Inflammatory macrophage treated with lipopolysaccharide for 4 hours (primary cell): ENCODE results near the gene KDM5D.
A peak's percentile ranks its signal among the peaks of the same experiment; 100 is the strongest.

Source experiments
- DNase-seq: peaks from one replicate; pipeline ENCODE4 v3.0.0-alpha.2; 2020

The KDM5D gene

DNA sequence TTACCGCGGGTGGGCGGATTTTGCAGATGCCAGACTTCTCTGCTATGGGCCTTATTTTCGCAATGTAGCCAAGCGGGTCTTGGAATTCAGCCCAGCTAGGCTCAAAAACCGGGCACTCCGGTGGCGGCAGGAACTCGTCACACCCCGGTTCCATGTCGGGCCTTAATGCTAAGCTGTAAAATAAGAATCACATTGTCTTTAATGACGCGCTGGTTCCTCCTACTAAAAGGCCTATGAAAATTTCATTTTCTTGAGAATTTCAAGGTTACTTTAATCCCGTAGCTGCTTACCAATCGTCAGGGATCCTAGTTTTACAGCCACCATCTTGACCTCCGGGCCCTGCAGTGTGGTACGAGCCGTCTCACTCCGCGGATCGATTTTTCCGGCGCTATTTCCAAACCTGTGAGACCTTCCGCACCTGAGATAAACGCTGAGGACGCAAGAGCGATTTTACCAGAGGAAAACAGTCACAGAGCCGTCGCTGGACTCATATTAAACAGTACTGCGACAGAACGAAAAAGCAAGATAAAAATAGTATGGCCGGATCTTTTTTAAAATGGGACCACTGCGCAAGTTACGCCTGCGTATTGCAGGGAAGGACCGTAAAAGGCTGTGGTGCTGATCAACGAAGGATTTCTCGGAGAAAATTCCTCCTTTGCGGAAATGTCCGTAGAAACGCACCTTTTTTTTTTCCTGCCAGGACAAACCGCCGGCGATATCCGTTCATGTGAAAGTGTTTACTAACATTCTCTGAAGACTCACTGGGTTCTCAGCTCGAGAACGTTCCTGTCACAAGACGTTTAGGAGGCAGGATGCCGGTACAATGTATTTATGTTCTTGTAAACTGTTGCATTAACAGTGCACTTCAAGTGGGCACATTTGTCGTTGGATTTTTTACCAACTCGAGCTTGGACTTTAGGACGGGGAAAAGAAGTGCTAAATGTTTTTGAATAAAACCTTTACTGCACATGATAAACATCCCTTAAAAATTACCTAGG lies at the start of gene KDM5D:
TSS of gene KDM5D (minus strand) at position 346 of the 998 bp plus-strand sequence. CDS start at position 154, 192 bp downstream.
- DNase-seq, result peak; percentile 38

- no peak for DNase-seq
These were observed 23.8 kb upstream of the KDM5D start for GRCh38 chrY:19768375-19768774.

- DNase-seq, result no peak
These were observed 1.2 kb downstream of the KDM5D start for GRCh38 chrY:19743331-19743730.

DNA sequence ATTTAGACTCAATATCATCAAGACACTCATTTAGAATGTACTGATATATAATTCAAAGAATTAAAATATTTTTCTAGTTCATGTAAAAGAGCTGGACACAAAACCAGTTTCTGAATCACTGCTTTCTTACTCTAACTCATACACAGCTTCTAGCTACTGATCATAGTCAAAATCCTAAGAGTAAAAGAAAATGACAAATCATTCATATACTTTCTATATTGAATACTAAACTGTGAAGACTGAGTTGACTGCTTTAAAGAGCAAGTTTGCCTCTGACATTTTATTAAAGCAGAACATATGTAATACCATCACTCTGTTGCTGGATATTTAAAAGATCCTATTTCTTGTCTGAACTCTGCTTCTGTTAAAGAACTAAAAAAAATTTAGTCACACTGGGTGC lies 2.4 kb downstream of the KDM5D start:
- DNase-seq, result no peak

DNA sequence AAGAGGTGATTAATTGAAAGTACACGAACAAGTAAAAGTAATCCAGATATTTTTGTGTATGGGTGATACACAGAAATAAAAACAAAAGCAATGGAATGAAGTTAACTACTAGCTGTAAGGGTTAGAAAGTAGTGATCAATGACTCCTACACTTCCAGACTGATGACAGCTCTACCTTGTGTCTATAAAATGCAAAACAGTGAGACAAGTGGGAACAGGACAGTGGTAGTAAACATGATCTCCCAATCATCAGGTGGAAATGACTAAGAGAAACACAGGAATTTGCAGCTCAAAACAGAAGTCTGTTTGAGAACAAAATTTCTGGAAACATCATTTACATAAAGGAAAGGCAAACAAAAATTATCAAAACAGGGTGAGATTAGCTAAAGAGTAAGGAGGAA lies 10.1 kb downstream of the KDM5D start:
- peak; percentile 7 for DNase-seq

DNA sequence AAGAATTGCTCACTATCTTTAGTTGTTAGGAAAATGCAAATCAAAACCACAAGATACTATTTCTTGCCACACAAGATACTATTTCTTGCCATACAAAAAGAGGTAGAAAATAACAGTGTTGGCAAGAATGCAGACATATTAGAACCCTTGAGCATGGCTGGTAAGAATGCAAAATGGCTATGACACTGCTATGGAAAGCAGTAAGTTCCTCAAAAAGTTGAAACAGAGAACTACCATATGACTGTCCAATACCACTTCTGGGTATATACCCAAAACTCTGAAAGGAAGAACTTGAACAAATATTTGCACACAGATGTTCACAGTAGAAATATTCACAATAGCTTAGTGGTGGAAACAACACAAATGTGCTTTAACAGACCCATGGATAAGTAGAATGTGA lies 26.6 kb downstream of the KDM5D start:
- no peak for DNase-seq

DNA sequence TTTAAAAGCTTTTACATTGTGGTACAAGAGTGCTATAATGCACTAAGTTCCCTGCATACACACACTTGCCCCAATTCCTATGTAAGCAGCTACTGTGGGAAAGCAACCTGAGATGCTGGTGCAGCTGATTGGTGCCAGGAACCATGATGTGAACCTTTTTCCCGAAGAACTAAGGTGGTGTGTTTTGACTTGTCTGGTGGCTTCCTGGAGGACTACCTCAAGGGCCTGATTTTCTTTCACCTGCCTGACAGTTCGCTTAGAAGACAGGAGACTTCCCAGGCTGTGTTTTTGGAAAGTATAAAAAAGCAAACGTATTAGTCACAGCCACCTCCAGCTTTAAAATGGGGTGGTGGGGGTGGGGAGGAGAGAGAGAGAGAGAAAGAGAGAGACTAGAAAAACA lies 27.4 kb downstream of the KDM5D start:
- no peak for DNase-seq

- DNase-seq, result no peak
These were observed 29.3 kb downstream of the KDM5D start for GRCh38 chrY:19715226-19715625.

GRCh38 chrY:19713430-19713829 lies 31.1 kb downstream of the KDM5D start:
- DNase-seq, result no peak

- no peak for DNase-seq
These were observed 38.3 kb downstream of the KDM5D start for GRCh38 chrY:19706273-19706672.

DNA sequence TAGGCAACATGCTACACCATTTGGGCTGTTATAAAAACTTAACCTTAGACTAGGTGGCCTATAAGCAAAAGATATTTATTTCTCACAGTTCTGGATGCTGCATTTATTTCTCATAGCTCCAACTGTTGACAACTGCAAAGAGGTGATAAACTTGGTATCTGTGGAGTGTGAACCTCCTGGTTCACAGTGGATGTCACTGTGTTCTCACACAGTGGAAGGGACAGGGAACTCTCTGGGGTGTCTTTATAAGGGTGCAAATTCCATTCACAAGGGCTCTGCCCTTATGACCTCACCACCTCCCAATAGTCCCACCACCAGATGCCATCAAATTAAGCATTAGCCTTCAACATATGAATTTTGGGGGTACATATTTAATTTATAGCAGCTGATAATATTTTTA lies 46.0 kb downstream of the KDM5D start:
- DNase-seq, result no peak

GRCh38 chrY:19680821-19681220 lies 63.7 kb downstream of the KDM5D start:
- no peak for DNase-seq
